GM12878 (cell line): ENCODE measurements around the gene PML. TPM values are rescaled to one million over a fixed set of nuclear protein-coding genes. Genes with fewer than 3 reads are reported as not detected.

Experiments
- ATAC-seq: fragments of 200-7000 bp; cut with Tn5 transposase; 3 replicates; pipeline ENCODE4 v1.9.1; 2020; ENCODE audit warnings: mild to moderate bottlenecking, moderate library complexity
- BruUV-seq: library from RNA; stranded (reverse); fragments of 400-500 nt; replicated peaks from 2 replicates; lab custom pipeline; 2021; lab: Mats Ljungman, UMichigan
- CTCF ChIA-PET: fragments of 300-600 bp; sonication (Branson Sonifier 250); formaldehyde crosslinking; extraction: SDS; loops from one replicate; lab custom pipeline; 2021; ENCODE audit warnings: inconsistent platforms; lab: Yijun Ruan, JAX
- POLR2A ChIA-PET: fragments of 350-600 bp; formaldehyde crosslinking; extraction: SDS; loops from one replicate; lab custom pipeline; 2021; ENCODE audit warnings: inconsistent platforms; lab: Charles Lee
- RAD21 ChIA-PET: fragments of 300-600 bp; sonication (Branson Sonifier 250); formaldehyde crosslinking; loops from one replicate; lab custom pipeline; 2023; ENCODE audit warnings: antibody characterized with exemption; ENCODE audit not compliant: unreplicated experiment; lab: Charles Lee
- SMC1A ChIA-PET: fragments of 300-600 bp; sonication (Branson Sonifier 250); formaldehyde crosslinking; loops from one replicate; lab custom pipeline; 2023; ENCODE audit not compliant: unreplicated experiment, uncharacterized antibody; lab: Charles Lee
- DNase-seq: peaks from one replicate; pipeline ENCODE4 v3.0.0-alpha.2; 2011; ENCODE audit warnings: low read depth, low spot score
- FAIRE-seq: peaks from 3 replicates; lab custom pipeline; 2011; peaks lifted over from hg19 to GRCh38; lab: Jason Lieb, UNC
- H2AFZ ChIP-seq: 2 replicates; pipeline ENCODE4 v1.6.0; 2011; ENCODE audit warnings: low read depth, low read length, control low read depth; ENCODE audit not compliant: control insufficient read depth
- H3K27ac ChIP-seq: 2 replicates; pipeline ENCODE4 v1.5.1; 2011; ENCODE audit warnings: control low read depth; ENCODE audit not compliant: control insufficient read depth, insufficient read depth
- H3K27me3 ChIP-seq, 2 experiments: replicated peaks in 1 of 2; 2 replicates each; pipeline versions ENCODE4 v1.6.0 to v1.6.1; 2011; ENCODE audit warnings: low read length in 1 of 2; ENCODE audit not compliant: control insufficient read depth in 2 of 2, insufficient read depth in 2 of 2
- H3K36me3 ChIP-seq, 2 experiments: 2 replicates each; pipeline ENCODE4 v1.5.1; 2011; ENCODE audit warnings: low read length in 1 of 2; ENCODE audit not compliant: control insufficient read depth in 2 of 2, insufficient read depth in 2 of 2
- H3K4me1 ChIP-seq: 2 replicates; pipeline ENCODE4 v1.6.1; 2011; ENCODE audit warnings: mild to moderate bottlenecking, low read length, moderate library complexity, mixed read lengths; ENCODE audit not compliant: control insufficient read depth, insufficient read depth
- H3K4me2 ChIP-seq: 2 replicates; pipeline ENCODE4 v1.6.0; 2011; ENCODE audit warnings: control low read depth; ENCODE audit not compliant: control insufficient read depth, insufficient read depth
- H3K4me3 ChIP-seq: fragments of 200-600 bp; sonication (generic); 2 replicates; pipeline ENCODE4 v1.5.1; 2016
- H3K79me2 ChIP-seq: 2 replicates; pipeline ENCODE4 v1.6.0; 2011; ENCODE audit warnings: low read length; ENCODE audit not compliant: control insufficient read depth, insufficient read depth
- H3K9ac ChIP-seq: 2 replicates; pipeline ENCODE4 v1.8.0; 2011; ENCODE audit warnings: low read length, control low read depth, mixed read lengths; ENCODE audit not compliant: control insufficient read depth, insufficient read depth
- H3K9me3 ChIP-seq: replicated peaks from 3 replicates; pipeline ENCODE4 v1.5.1; 2011; ENCODE audit warnings: mild to moderate bottlenecking, low read length; ENCODE audit not compliant: control insufficient read depth, insufficient read depth
- H4K20me1 ChIP-seq: 2 replicates; pipeline ENCODE4 v1.6.0; 2011; ENCODE audit not compliant: control insufficient read depth, insufficient read depth
- ZNF24 ChIP-seq: fragments of 450-650 bp; IDR thresholded peaks from 2 replicates; pipeline ENCODE4 v1.6.1; 2017; ENCODE audit warnings: antibody characterized with exemption, mild to moderate bottlenecking
- in situ Hi-C: fragments of 300-500 bp; cut with MboI; formaldehyde crosslinking; loops from 9 replicates; pipeline ENCODE4 v1.14.3; 2018; ENCODE audit warnings: mixed read lengths
- intact Hi-C: fragments of 100-400 bp; cut with micrococcal nuclease; formaldehyde crosslinking; loops from one replicate; pipeline ENCODE4 v1.14.2; 2022; ENCODE audit not compliant: unreplicated experiment
- polyA plus RNA-seq, 11 experiments: library from polyadenylated mRNA; depleted of rRNA in 4 of 11; unstranded in 6 of 11; stranded (reverse) in 5 of 11; fragments of >200 nt; fragmentation: Nextera tagmentation in 4 of 11; fragmentation: Illumina TruSeq in 1 of 11; extraction: Ambion mirVana in 4 of 11; extraction: Trizol in 1 of 11; gene quantifications; 1 replicate in 1 of 11; 2 replicates in 10 of 11; pipeline versions ENCODE4 v1.2.1 to v1.2.3, GENCODE V29; 2011 to 2016; ENCODE audit warnings: inconsistent platforms in 2 of 11, missing spikeins in 2 of 11, low read depth in 1 of 11
- total RNA-seq, 4 experiments: library from RNA; depleted of rRNA in 3 of 4; stranded (reverse); fragments of >200 nt in 3 of 4; fragmentation: Illumina TruSeq in 1 of 4; extraction: Trizol in 1 of 4; gene quantifications; 2 replicates each; pipeline versions ENCODE4 v1.2.1 to v1.2.3, GENCODE V29; 2013 to 2021
- TF ChIP-seq, protein P1 (sequence below): IDR thresholded peaks from 2 replicates; pipeline ENCODE4 v1.6.1; 2012; ENCODE audit warnings: low read depth, low read length, improper control_type of control experiment
- TF ChIP-seq, protein P2 (sequence below): fragments of 450-650 bp; IDR thresholded peaks from 2 replicates; pipeline ENCODE4 v1.6.1; 2017; ENCODE audit warnings: borderline replicate concordance

The PML gene
- total and polyA plus RNA-seq, 10 of the 15 experiments (the other 5 are each of a cell fraction or from before 2014, with no cell fraction given), result 8.5 to 95.5 (median 30.8) TPM

- TF ChIP-seq, protein P1, sequence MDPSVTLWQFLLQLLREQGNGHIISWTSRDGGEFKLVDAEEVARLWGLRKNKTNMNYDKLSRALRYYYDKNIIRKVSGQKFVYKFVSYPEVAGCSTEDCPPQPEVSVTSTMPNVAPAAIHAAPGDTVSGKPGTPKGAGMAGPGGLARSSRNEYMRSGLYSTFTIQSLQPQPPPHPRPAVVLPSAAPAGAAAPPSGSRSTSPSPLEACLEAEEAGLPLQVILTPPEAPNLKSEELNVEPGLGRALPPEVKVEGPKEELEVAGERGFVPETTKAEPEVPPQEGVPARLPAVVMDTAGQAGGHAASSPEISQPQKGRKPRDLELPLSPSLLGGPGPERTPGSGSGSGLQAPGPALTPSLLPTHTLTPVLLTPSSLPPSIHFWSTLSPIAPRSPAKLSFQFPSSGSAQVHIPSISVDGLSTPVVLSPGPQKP, result no peak
- TF ChIP-seq, all 136 proteins: peak for 0
Measured at GRCh38 chr15:73949496-73949895, 45.0 kb upstream of the PML start (continued).

DNA sequence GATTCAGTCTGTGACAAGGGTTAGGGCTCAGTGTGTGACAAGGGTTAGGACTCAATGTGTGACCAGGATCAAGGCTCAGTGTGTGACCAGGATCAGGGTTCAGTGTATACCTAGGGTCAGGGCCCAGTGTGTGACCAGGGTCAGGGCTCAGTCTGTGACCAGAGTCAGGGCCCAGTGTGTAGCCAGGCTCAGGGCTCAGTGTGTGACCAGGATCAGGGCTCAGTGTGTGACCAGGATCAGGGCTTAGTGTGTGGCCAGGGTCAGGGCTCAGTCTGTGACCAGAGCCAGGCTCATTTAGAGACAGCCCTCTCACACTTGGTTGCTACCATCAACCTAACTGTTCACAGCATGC, 44.1 kb upstream of the PML start:
- RAD21 ChIA-PET, result interaction anchor here (1.1 to 1.5 kb wide), 3 partner anchors 15 to 372 kb away, joined by 3 to 10 read pairs (median 8); no protein-coding TSS in a partner anchor
- Histone ChIP-seq H3K4me2 (no peak overlapping the region), H3K9ac (no peak overlapping the region), H3K36me3 (no peaks in the 10 kb centered on the region), H3K27ac (no peak overlapping the region), H4K20me1 (no peaks in the 10 kb centered on the region), H3K27me3 (no peaks in the 10 kb centered on the region; a peak in 1 of 4 replicates), H3K4me1 (no peaks in the 10 kb centered on the region), H3K4me3 (no peak overlapping the region), H3K9me3 (no peaks in the 10 kb centered on the region), H3K79me2 (no peaks in the 10 kb centered on the region), H2AFZ (no peak overlapping the region)
- no peak for DNase-seq
- POLR2A ChIA-PET, result no interaction called here
- BruUV-seq, result no TSS peak
- SMC1A ChIA-PET, result no interaction called here
- FAIRE-seq, result no peak
- CTCF ChIA-PET, result interaction anchor here (0.7 to 1.8 kb wide), 9 partner anchors 11 to 374 kb away, joined by 3 to 20 read pairs (median 4); partner anchors contain the start of gene PML
- TF ChIP-seq ZNF24, result peak; percentile 91
- TF ChIP-seq, protein P2, sequence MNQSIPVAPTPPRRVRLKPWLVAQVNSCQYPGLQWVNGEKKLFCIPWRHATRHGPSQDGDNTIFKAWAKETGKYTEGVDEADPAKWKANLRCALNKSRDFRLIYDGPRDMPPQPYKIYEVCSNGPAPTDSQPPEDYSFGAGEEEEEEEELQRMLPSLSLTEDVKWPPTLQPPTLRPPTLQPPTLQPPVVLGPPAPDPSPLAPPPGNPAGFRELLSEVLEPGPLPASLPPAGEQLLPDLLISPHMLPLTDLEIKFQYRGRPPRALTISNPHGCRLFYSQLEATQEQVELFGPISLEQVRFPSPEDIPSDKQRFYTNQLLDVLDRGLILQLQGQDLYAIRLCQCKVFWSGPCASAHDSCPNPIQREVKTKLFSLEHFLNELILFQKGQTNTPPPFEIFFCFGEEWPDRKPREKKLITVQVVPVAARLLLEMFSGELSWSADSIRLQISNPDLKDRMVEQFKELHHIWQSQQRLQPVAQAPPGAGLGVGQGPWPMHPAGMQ, result no peak
- intact Hi-C loops, result no loop called here
- peak; percentile 10; the same call in 2 of the 3 replicates for ATAC-seq
- in situ Hi-C loops, result no loop called here
